Activated CD8-positive, alpha-beta T cell treated with anti-CD3 and anti-CD28 coated beads for 36 hours (primary cell): ENCODE data around the gene MARCHF9. TPM values are rescaled to one million over a fixed set of nuclear protein-coding genes. Genes with fewer than 3 reads are reported as not detected.

Experiments used
- ATAC-seq: fragments of 200-7000 bp; cut with Tn5 transposase; one replicate; pipeline ENCODE4 v1.10.0; 2021; ENCODE audit warnings: mild to moderate bottlenecking, moderate library complexity
- CTCF ChIA-PET: fragments of 350-600 bp; sonication (Branson Sonifier 250); formaldehyde crosslinking; loops from one replicate; lab custom pipeline; 2021; ENCODE audit warnings: antibody characterized with exemption; lab: Charles Lee
- POLR2A ChIA-PET: fragments of 350-600 bp; sonication (Branson Sonifier 250); formaldehyde crosslinking; loops from one replicate; lab custom pipeline; 2021; ENCODE audit warnings: antibody characterized with exemption; lab: Charles Lee
- DNase-seq: peaks from one replicate; pipeline ENCODE4 v3.0.0-alpha.2; 2020
- H3K27ac Mint-ChIP-seq: one replicate; pipeline ENCODE4 v1.8.0; 2021; ENCODE audit warnings: mild to moderate bottlenecking, mixed read lengths
- H3K27me3 Mint-ChIP-seq: one replicate; pipeline ENCODE4 v1.8.0; 2021; ENCODE audit warnings: mixed read lengths
- H3K36me3 Mint-ChIP-seq: one replicate; pipeline ENCODE4 v1.8.0; 2021; ENCODE audit warnings: low read depth, mixed read lengths
- H3K4me1 Mint-ChIP-seq: one replicate; pipeline ENCODE4 v1.8.0; 2021; ENCODE audit warnings: low read depth, mixed read lengths
- H3K4me3 Mint-ChIP-seq: one replicate; pipeline ENCODE4 v1.8.0; 2021; ENCODE audit warnings: mild to moderate bottlenecking, moderate library complexity, mixed read lengths
- H3K9me3 Mint-ChIP-seq: one replicate; pipeline ENCODE4 v1.8.0; 2021; ENCODE audit warnings: mixed read lengths
- intact Hi-C: fragments of 100-400 bp; cut with micrococcal nuclease; formaldehyde crosslinking; loops from one replicate; pipeline ENCODE4 v1.10.0; 2022
- total RNA-seq, 2 experiments: library from RNA; stranded (reverse); gene quantifications; one replicate each; pipeline ENCODE4 v1.2.3, GENCODE V29; 2021
- TF ChIP-seq, protein P1 (sequence below): fragments of 200-600 bp; IDR thresholded peaks from one replicate; pipeline ENCODE4 v1.8.0; 2022; ENCODE audit warnings: antibody characterized with exemption, mild to moderate bottlenecking

MARCHF9 gene
- total RNA-seq, 2 experiments from 2014 or later: 23.4 to 24.3 TPM

DNA sequence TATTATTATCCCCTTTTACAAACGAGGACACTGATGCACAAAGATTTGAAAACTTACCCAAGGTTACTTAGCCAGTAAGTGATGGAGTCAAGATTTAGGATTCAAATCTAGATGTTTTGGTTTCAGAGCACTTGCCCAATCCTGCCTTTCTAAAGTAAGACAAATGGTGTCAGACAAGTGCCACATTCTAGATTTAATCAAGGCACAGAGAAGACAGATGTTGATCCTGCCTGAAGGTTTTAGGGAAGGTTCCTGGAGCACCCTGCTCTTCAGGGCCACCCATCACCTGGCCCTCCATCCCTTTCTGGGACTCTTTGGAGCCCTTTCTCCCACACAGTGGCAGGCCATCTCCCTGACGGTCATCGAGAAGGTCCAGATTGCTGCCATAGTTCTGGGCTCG, 2.9 kb downstream of the MARCHF9 start:
- DNase-seq (no peak), ATAC-seq (no peak)
- intact Hi-C loops: no loop called here
- Mint-ChIP-seq H3K27me3 (no peaks in the 10 kb centered on the region), H3K36me3 (peaks cover 37% of the 10 kb centered on the region), H3K4me1 (peaks cover 43% of the 10 kb centered on the region), H3K4me3 (no peak overlapping the region), H3K9me3 (no peaks in the 10 kb centered on the region), H3K27ac (no peak overlapping the region)
- TF ChIP-seq, protein P1, sequence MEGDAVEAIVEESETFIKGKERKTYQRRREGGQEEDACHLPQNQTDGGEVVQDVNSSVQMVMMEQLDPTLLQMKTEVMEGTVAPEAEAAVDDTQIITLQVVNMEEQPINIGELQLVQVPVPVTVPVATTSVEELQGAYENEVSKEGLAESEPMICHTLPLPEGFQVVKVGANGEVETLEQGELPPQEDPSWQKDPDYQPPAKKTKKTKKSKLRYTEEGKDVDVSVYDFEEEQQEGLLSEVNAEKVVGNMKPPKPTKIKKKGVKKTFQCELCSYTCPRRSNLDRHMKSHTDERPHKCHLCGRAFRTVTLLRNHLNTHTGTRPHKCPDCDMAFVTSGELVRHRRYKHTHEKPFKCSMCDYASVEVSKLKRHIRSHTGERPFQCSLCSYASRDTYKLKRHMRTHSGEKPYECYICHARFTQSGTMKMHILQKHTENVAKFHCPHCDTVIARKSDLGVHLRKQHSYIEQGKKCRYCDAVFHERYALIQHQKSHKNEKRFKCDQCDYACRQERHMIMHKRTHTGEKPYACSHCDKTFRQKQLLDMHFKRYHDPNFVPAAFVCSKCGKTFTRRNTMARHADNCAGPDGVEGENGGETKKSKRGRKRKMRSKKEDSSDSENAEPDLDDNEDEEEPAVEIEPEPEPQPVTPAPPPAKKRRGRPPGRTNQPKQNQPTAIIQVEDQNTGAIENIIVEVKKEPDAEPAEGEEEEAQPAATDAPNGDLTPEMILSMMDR: no peak
- ChIA-PET CTCF (interaction anchor here (1.8 to 3.0 kb wide), 3 partner anchors 9 to 148 kb away, joined by 5 to 74 read pairs (median 6); partner anchors contain the start of genes AVIL and CYP27B1), POLR2A (no interaction called here)

DNA sequence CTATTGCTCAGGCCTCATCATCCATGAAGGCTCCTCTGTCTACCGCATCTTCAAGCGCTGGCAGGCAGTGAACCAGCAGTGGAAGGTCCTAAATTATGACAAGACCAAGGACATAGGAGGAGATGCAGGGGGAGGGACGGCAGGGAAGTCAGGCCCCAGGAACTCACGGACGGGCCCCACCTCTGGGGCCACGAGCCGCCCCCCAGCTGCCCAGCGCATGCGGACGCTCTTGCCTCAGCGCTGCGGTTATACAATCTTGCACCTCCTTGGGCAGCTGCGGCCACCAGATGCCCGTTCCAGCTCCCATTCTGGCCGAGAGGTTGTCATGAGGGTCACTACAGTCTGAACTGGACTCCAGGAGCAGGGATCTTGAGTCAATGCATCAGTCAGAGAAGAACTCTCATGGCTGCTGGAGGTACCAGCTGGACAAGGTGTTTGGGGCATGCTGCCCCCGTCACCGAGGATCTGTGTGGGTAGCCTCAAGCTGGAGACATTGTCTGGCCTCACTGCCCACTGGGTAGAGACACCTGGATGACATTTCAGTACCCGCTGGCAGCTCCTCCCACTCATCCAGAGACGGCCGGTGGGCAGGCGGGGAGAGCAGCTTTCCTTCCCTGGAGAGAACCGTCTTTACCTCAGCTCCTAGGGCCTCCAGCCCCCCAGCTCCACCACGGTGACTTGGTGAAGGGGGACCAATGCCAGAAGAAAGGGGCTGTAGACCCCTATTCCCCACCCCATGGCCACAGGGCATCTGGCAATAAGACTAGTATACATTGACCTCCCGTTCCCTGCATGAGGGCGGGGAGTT, 3.9 kb downstream of the MARCHF9 start:
- Mint-ChIP-seq H3K36me3 (peaks cover 45% of the 10 kb centered on the region), H3K27me3 (no peaks in the 10 kb centered on the region), H3K4me1 (peaks cover 43% of the 10 kb centered on the region), H3K4me3 (no peak overlapping the region), H3K9me3 (no peaks in the 10 kb centered on the region), H3K27ac (no peak overlapping the region)
- no peak for DNase-seq
- intact Hi-C loops: no loop called here
- no peak for ATAC-seq
- ChIA-PET CTCF (interaction anchor here (0.8 to 10.4 kb wide), 11 partner anchors 10 to 147 kb away, joined by 3 to 122 read pairs (median 5); partner anchors contain the start of genes EEF1AKMT3, METTL1 and TSFM), POLR2A (no interaction called here)
- TF ChIP-seq, protein P1: no peak

DNA sequence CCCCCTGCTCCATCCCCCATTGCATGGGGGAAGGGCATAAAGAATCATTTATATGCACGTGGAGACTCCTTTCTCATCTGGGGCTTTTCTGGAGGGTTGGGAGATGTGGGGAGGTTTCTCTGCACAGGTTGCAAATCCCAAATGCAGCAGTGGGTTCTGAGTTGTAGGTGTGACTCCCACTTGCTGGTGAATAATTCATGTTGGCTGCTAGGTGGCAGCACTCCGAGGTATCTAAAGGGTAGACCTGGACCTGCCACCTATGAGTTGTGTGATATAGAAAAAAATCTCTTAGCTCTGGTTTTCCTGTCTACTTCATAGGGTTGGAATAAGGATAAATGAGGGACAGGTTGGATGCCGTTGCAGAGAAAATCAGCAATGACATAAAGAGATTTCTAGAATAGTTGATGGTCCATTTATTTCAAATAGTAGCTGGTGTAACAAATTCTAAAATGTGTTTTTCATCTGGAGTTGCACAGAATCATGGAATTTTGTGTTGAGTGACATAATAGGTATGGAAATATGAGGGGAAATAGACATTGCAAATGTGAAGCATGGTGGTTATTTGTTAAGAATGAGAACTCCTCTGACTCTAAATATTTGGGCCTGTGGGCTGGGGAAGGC, 4.6 kb downstream of the MARCHF9 start:
- TF ChIP-seq, protein P1: peak; percentile 69
- no peaks in the 10 kb centered on the region for H3K9me3 Mint-ChIP-seq
- ATAC-seq (no peak), DNase-seq (peak; percentile 58)
- ChIA-PET CTCF (interaction anchor here (0.5 to 10.4 kb wide), 20 partner anchors 10 to 146 kb away, joined by 3 to 122 read pairs (median 4); partner anchors contain the start of genes EEF1AKMT3, METTL1, TSFM and TSPAN31), POLR2A (interaction anchor here (0.7 to 1.1 kb wide), 3 partner anchors 15 to 85 kb away, joined by 3 read pairs; no protein-coding TSS in a partner anchor)
- H3K27ac Mint-ChIP-seq: no peak overlapping the region
- peaks cover 41% of the 10 kb centered on the region for H3K4me1 Mint-ChIP-seq
- H3K27me3 Mint-ChIP-seq: no peaks in the 10 kb centered on the region
- intact Hi-C loops: no loop called here
- H3K4me3 Mint-ChIP-seq: no peak overlapping the region
- peaks cover 50% of the 10 kb centered on the region for H3K36me3 Mint-ChIP-seq

DNA sequence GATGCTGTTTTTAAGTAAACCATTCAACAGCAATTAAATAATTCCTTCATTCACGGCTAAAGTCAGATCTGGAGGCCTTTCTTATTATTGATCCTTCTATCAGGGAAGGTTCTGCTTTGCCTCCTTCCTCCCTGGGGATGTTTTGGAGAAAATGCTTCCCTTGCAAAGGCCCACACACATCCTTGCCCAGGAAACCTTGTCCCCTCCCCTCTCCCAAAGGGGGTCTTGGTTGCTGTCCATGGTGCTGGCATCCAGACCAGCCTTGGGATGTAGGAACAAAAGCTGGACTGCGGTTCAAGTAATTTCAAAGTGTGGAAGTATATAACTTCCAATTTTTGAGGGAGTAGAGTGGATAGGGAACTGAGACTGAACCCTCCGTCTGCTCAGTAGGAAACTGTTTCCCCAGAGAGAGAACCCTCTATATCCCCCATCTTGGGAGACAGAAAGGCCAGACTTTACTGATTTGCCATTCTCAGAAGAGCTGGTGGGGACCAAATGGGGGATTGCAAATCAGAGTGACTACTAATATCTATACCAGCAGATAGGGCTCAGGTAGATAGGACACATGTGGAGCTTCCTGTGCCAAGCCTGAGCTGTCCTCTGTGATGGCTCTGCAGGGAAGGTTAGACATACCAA, 5.6 kb downstream of the MARCHF9 start:
- no peaks in the 10 kb centered on the region for H3K9me3 Mint-ChIP-seq
- no peak overlapping the region for H3K4me3 Mint-ChIP-seq
- H3K4me1 Mint-ChIP-seq: peaks cover 42% of the 10 kb centered on the region
- no peak overlapping the region for H3K27ac Mint-ChIP-seq
- ChIA-PET POLR2A (interaction anchor here (0.9 to 1.2 kb wide), 3 partner anchors 20 to 49 kb away, joined by 3 read pairs; partner anchors contain the start of gene TSFM), CTCF (interaction anchor here (1.0 to 10.4 kb wide), 7 partner anchors 18 to 145 kb away, joined by 3 to 122 read pairs (median 6); partner anchors contain the start of genes EEF1AKMT3, METTL1 and TSFM)
- TF ChIP-seq, protein P1: no peak
- no peaks in the 10 kb centered on the region for H3K27me3 Mint-ChIP-seq
- peaks cover 55% of the 10 kb centered on the region for H3K36me3 Mint-ChIP-seq
- ATAC-seq: no peak
- intact Hi-C loops: no loop called here
- no peak for DNase-seq
